Kidney epithelial cell (primary cell): ENCODE results near the gene NINJ1. TPM values are rescaled to one million over a fixed set of nuclear protein-coding genes. Genes with fewer than 3 reads are reported as not detected.

Source experiments
- DNase-seq: peaks from one replicate; pipeline ENCODE4 v3.0.0-alpha.2; 2010; ENCODE audit warnings: low read depth
- H3K27me3 ChIP-seq: 2 replicates; pipeline ENCODE4 v1.6.0; 2011; ENCODE audit warnings: low read length; ENCODE audit not compliant: control insufficient read depth, insufficient read depth
- H3K36me3 ChIP-seq: 2 replicates; pipeline ENCODE4 v1.5.1; 2011; ENCODE audit warnings: low read length; ENCODE audit not compliant: control insufficient read depth, insufficient read depth
- H3K4me3 ChIP-seq: 2 replicates; pipeline ENCODE4 v1.5.1; 2011; ENCODE audit warnings: low read depth, mild to moderate bottlenecking, control low read depth, low read length
- total RNA-seq: library from RNA; depleted of rRNA; stranded (reverse); fragments of >200 nt; gene quantifications from 2 replicates; pipeline ENCODE4 v1.2.3, GENCODE V29; 2015
- TF ChIP-seq, protein P1 (sequence below): IDR thresholded peaks from 2 replicates; pipeline ENCODE4 v1.5.1; 2011; ENCODE audit warnings: mild to moderate bottlenecking, moderate library complexity, low read length, control low read depth, inconsistent platforms; ENCODE audit not compliant: insufficient read depth, poor library complexity, severe bottlenecking

Gene NINJ1
- total RNA-seq, 1 donor from 2014 or later, result 66.4 TPM

DNA sequence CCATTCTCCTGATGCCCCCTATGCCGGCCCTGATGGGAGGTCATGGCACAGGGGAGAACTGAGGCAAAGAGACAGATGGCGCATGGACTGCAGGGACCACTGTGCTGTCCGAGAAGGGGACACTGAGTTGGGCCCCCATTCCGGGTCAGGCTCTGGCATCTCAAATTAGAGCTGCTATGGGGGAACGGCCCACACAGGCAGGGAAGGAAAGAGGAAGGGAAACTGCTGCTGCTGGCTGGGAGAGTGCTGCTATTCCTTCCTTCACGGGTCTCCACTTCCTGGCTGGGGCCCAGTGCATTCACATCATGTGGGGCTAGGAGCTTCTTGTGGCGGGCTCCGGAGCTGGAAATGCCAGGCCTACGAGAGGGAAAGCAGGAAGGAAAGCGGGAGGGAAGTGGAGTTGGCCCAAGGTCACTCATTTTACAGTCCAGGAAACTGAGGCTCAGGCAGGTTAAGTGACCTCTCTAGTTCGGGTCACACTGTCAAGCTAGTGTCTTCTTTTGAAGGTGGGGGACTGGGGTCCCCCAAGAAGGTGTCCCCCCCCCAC is 39.3 kb downstream of the NINJ1 start:
- Histone ChIP-seq H3K27me3 (no peaks in the 10 kb centered on the region), H3K4me3 (peak overlapping the region; percentile 40), H3K36me3 (no peaks in the 10 kb centered on the region)
- TF ChIP-seq, protein P1, sequence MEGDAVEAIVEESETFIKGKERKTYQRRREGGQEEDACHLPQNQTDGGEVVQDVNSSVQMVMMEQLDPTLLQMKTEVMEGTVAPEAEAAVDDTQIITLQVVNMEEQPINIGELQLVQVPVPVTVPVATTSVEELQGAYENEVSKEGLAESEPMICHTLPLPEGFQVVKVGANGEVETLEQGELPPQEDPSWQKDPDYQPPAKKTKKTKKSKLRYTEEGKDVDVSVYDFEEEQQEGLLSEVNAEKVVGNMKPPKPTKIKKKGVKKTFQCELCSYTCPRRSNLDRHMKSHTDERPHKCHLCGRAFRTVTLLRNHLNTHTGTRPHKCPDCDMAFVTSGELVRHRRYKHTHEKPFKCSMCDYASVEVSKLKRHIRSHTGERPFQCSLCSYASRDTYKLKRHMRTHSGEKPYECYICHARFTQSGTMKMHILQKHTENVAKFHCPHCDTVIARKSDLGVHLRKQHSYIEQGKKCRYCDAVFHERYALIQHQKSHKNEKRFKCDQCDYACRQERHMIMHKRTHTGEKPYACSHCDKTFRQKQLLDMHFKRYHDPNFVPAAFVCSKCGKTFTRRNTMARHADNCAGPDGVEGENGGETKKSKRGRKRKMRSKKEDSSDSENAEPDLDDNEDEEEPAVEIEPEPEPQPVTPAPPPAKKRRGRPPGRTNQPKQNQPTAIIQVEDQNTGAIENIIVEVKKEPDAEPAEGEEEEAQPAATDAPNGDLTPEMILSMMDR, result no peak
- no peak for DNase-seq

DNA sequence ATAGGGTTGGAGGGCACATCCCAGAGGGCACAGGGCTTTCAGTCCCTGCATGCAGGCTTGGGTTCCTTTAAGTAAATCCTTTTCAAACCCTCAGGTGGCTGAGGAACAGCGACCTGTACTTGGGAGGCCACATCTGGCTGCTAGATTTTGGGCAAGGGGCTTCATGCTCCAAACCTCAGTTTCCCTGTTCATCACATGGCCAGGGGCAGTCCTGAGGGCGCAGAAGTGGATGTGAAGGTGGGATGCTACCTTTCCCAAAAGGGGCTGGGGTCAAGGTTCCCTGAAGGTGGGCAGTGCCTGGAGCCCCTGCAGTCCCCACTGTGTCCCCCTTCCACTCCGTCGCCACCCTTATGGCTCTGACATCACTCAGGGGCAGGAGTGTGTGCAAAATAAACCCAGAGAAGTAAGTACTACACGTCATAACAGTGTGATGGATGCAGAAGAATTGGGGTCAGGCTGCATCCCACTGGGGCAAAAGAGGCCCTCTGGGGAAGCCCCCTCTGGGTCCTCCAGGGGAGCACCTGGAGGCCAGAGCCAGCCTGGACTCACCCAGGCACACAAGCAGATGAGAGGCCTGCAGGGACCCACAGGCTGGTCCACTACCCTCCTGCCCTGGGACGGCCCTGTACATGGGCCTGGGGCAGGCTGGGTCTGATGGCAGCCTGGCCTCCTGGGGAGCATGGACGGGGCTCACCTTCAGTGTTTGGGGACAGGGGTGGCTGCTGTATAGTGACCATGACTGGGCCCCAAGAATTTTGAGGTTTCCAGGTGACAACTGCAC is 40.0 kb downstream of the NINJ1 start:
- no peak for DNase-seq
- no peaks in the 10 kb centered on the region for H3K36me3 ChIP-seq
- H3K27me3 ChIP-seq, result no peaks in the 10 kb centered on the region
- TF ChIP-seq, protein P1, result no peak
- H3K4me3 ChIP-seq, result no peak overlapping the region

DNA sequence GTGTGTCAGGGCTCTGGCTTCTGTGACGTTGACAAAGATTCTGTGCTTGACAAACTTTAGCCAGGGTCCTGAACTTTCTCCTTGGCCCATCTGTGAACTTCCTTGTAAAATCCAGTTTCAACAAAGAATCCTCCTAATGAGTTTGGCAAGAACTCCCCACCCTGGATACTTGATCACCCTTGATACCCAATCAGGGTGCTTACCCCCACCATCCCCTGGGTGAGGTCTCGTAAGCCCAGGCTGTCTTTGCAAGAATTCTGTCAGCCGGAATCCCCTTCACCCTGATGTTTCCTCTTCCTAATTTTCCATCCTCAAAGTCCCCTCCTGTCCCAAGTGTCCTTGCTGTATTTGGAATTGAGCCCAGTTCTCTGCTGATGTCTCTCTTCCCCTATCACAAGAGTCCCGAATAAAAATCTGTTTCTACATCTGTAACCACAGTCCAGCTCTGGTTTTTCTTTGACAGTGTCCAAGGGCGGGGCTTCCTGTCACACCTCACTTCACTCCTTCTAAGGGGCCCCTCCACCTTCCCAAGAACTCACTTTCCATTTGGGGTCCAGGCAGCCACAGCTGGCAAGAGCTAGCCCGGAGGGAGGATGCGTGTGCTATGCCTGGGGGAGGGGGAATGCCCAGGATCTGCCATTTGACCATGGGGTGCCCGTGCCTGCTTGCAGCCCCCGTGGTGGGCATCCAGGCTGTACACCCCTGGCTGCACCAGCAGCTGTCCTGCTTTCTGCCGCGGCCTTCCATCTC is 40.7 kb downstream of the NINJ1 start:
- no peak overlapping the region for H3K4me3 ChIP-seq
- H3K36me3 ChIP-seq, result no peaks in the 10 kb centered on the region
- no peaks in the 10 kb centered on the region for H3K27me3 ChIP-seq
- TF ChIP-seq, protein P1, result no peak
- no peak for DNase-seq

DNA sequence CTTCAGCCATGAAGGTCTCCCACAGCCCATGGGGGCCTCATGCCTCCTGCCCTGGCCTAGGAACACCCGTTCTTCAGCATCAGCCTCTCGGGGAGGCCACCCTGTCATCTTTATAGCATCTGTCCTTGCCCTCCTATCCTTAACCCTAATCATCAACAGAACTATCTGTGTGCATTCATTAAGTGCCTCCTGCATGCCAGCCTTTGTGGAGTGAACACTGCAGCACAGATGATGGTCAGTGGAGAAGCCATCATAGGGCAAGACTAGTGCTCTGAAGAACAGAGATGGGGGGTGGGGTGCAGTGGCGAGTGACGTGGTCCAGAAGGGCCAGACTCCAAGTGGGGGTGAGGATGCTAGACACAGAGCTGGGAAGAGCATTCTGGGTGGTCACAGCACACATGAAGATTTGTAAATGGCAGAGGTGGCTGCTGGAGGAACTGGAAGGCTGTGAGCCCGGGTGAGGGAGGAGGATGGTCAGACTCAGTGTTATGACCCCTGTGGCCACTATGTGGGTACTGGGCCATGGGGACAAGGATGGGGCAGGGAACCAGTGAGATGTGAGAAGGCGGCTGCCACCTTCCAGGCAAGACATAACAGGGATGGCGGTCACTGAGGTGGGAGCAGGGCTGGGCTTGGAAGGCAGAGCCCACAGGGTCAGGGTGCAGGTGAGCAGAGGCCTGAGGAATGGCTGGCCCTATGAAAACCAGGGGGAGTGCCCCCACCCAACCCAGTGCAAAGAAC is 41.6 kb downstream of the NINJ1 start:
- TF ChIP-seq, protein P1, result no peak
- Histone ChIP-seq H3K36me3 (no peaks in the 10 kb centered on the region), H3K4me3 (no peak overlapping the region), H3K27me3 (no peaks in the 10 kb centered on the region)
- DNase-seq, result no peak

DNA sequence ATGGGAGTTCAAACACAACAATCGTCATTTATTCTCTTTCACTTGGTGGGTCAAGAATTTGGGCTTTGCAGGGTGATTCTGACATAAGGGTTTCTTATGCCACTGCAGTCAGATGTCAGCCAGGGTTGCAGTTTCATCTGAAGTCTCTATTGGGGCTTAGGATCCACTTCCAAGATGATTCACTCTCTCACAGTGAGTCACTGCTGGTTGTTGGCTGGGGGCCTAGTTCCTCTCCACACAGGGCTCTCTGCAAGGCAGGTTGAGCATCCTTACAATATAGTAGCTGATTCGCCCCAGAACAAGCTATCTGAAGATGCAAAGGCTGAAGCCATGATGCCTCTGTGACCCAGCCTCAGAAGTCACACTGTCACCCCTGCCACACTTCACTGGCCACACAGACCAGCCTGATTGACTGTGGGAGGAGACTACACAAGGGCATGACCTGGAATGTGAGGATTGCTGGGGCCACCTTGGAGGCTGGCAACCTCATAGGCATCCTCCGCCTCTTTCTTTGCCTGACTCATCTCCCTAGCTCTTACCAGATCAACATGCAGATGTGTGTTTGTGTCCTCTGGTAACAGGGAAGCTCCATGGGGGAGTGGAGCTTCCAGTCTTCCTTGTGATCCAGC is 42.5 kb downstream of the NINJ1 start:
- DNase-seq, result peak; percentile 82
- no peaks in the 10 kb centered on the region for H3K27me3 ChIP-seq
- H3K36me3 ChIP-seq, result no peaks in the 10 kb centered on the region
- TF ChIP-seq, protein P1, result no peak
- H3K4me3 ChIP-seq, result no peak overlapping the region
